NOMO-1 treated with DMSO at 0.1 percent for 48 hours (cell line): ENCODE data around the gene CNPPD1.

ENCODE experiments used
- DNase-seq: peaks from one replicate; lab custom pipeline; 2025; ENCODE audit not compliant: unreplicated experiment; lab: John Stamatoyannopoulos, UW

CNPPD1 gene

GRCh38 chr2:219123356-219124135, 53.2 kb downstream of the CNPPD1 start:
- no peak for DNase-seq

GRCh38 chr2:219122202-219122980, 54.3 kb downstream of the CNPPD1 start:
- no peak for DNase-seq
